WTC11 (cell line): ENCODE measurements around the gene ADAM22. TPM values are rescaled to one million over a fixed set of nuclear protein-coding genes. Genes with fewer than 3 reads are reported as not detected.

Experiments
- ATAC-seq: fragments of 200-7000 bp; cut with Tn5 transposase; 2 replicates; pipeline ENCODE4 v1.10.0; 2021; ENCODE audit warnings: mild to moderate bottlenecking, moderate library complexity
- CTCF ChIA-PET: fragments of 300-600 bp; sonication (Branson Sonifier 250); formaldehyde crosslinking; loops from one replicate; lab custom pipeline; 2021; ENCODE audit warnings: antibody characterized with exemption; lab: Charles Lee
- POLR2A ChIA-PET: fragments of 350-600 bp; sonication (Branson Sonifier 250); formaldehyde crosslinking; loops from one replicate; lab custom pipeline; 2021; ENCODE audit warnings: antibody characterized with exemption; lab: Charles Lee
- DNase-seq: peaks from one replicate; pipeline ENCODE4 v3.0.0; 2021; ENCODE audit warnings: low spot score
- H3K27ac Mint-ChIP-seq: 2 replicates; pipeline ENCODE4 v1.8.0; 2021; ENCODE audit warnings: mixed read lengths
- H3K27me3 Mint-ChIP-seq: 2 replicates; pipeline ENCODE4 v1.8.0; 2021; ENCODE audit warnings: low read depth, mild to moderate bottlenecking, moderate library complexity, mixed read lengths
- H3K36me3 Mint-ChIP-seq: 2 replicates; pipeline ENCODE4 v1.8.0; 2021; ENCODE audit warnings: mixed read lengths
- H3K4me1 Mint-ChIP-seq: 2 replicates; pipeline ENCODE4 v1.8.0; 2022; ENCODE audit warnings: mixed read lengths
- H3K4me3 Mint-ChIP-seq: 2 replicates; pipeline ENCODE4 v1.8.0; 2021; ENCODE audit warnings: mild to moderate bottlenecking, moderate library complexity, mixed read lengths
- H3K9me3 Mint-ChIP-seq: 2 replicates; pipeline ENCODE4 v1.8.0; 2021; ENCODE audit warnings: mixed read lengths
- CDX4 ChIP-seq: fragments of 250-450 bp; sonication (Bioruptor Pico); IDR thresholded peaks from 2 replicates; pipeline ENCODE4 v1.9.0; 2021; ENCODE audit warnings: moderate library complexity, mild to moderate bottlenecking, inconsistent platforms, borderline replicate concordance
- FOXJ3 ChIP-seq: sonication (generic); formaldehyde crosslinking; IDR thresholded peaks from 2 replicates; pipeline ENCODE4 v1.9.0; 2021; ENCODE audit warnings: missing genetic modification reagents, mild to moderate bottlenecking, borderline replicate concordance
- FOXK1 ChIP-seq: sonication (generic); formaldehyde crosslinking; IDR thresholded peaks from 2 replicates; pipeline ENCODE4 v1.8.0; 2022; ENCODE audit warnings: mild to moderate bottlenecking, moderate library complexity, missing genetic modification reagents
- GABPB1 ChIP-seq: sonication (generic); formaldehyde crosslinking; IDR thresholded peaks from 2 replicates; pipeline ENCODE4 v1.8.1; 2023; ENCODE audit warnings: mild to moderate bottlenecking, missing genetic modification reagents
- HMGXB4 ChIP-seq: sonication (generic); formaldehyde crosslinking; IDR thresholded peaks from 2 replicates; pipeline ENCODE4 v1.8.1; 2023; ENCODE audit warnings: mild to moderate bottlenecking, moderate library complexity, missing genetic modification reagents
- MAX ChIP-seq: sonication (generic); formaldehyde crosslinking; IDR thresholded peaks from 2 replicates; pipeline ENCODE4 v1.8.0; 2022; ENCODE audit warnings: mild to moderate bottlenecking, missing genetic modification reagents
- NFE2L1 ChIP-seq: sonication (generic); formaldehyde crosslinking; IDR thresholded peaks from 2 replicates; pipeline ENCODE4 v1.8.1; 2023; ENCODE audit warnings: missing genetic modification reagents
- NR1H2 ChIP-seq: sonication (generic); formaldehyde crosslinking; IDR thresholded peaks from 2 replicates; pipeline ENCODE4 v1.9.0; 2021; ENCODE audit warnings: mild to moderate bottlenecking, moderate library complexity, missing genetic modification reagents
- SMAD4 ChIP-seq: sonication (generic); formaldehyde crosslinking; IDR thresholded peaks from 2 replicates; pipeline ENCODE4 v1.8.0; 2022; ENCODE audit warnings: mild to moderate bottlenecking, missing genetic modification reagents
- SP1 ChIP-seq: sonication (generic); formaldehyde crosslinking; conservative IDR thresholded peaks from 2 replicates; pipeline ENCODE4 v1.8.1; 2022; ENCODE audit warnings: missing genetic modification reagents
- USF2 ChIP-seq: sonication (generic); formaldehyde crosslinking; IDR thresholded peaks from 2 replicates; pipeline ENCODE4 v1.8.1; 2023; ENCODE audit warnings: mild to moderate bottlenecking, missing genetic modification reagents, moderate library complexity
- total RNA-seq: library from RNA; stranded (reverse); gene quantifications from 3 replicates; pipeline ENCODE4 v1.2.3, GENCODE V29; 2021
- TF ChIP-seq, protein P1 (sequence below): sonication (generic); formaldehyde crosslinking; IDR thresholded peaks from 2 replicates; pipeline ENCODE4 v1.8.1; 2023; ENCODE audit warnings: mild to moderate bottlenecking, missing genetic modification reagents, moderate library complexity
- TF ChIP-seq, protein P2 (sequence below): sonication (generic); formaldehyde crosslinking; IDR thresholded peaks from 2 replicates; pipeline ENCODE4 v1.8.1; 2023; ENCODE audit warnings: mild to moderate bottlenecking, missing genetic modification reagents, borderline replicate concordance
- TF ChIP-seq, protein P3 (sequence below): sonication (generic); formaldehyde crosslinking; IDR thresholded peaks from 2 replicates; pipeline ENCODE4 v1.8.0; 2023; ENCODE audit warnings: mild to moderate bottlenecking, missing genetic modification reagents
- TF ChIP-seq, protein P4 (sequence below): sonication (generic); formaldehyde crosslinking; IDR thresholded peaks from 2 replicates; pipeline ENCODE4 v1.8.1; 2022; ENCODE audit warnings: missing genetic modification reagents, borderline replicate concordance

The ADAM22 gene
- total RNA-seq, 1 experiment from 2014 or later: 12.4 TPM

DNA sequence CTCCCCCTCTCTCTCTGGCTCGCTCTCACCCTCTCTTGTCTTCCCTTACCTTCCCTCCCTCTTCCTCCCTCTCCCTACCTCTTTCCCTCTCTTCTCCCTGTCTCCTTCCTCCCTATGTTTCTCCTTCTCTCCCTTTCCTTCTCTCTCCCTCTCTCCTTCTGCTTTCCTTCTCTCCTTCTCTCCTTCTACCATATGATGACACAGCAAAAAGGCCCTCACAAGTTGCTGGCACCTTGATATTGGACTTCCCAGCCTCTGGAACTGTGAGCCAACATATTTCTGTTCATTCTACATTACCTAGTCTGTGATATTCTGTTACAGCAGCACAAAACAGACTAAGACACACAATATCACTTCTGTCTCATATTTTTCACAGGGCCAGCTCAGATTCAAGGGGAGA, 135.0 kb downstream of the ADAM22 start:
- CTCF ChIA-PET: no interaction called here

More for the DNA sequence above, 135.0 kb downstream of the ADAM22 start:
- no peaks in the 10 kb centered on the region for H3K27me3 Mint-ChIP-seq
- DNase-seq (no peak), ATAC-seq (no peak)
- peaks cover 16% of the 10 kb centered on the region for H3K4me1 Mint-ChIP-seq
- H3K9me3 Mint-ChIP-seq: no peaks in the 10 kb centered on the region
- no peak overlapping the region for H3K4me3 Mint-ChIP-seq
- POLR2A ChIA-PET: no interaction called here
- no peak for TF ChIP-seq FOXK1 (CRISPR knock-in tag)
- no peak for TF ChIP-seq GABPB1 (CRISPR knock-in tag)
- TF ChIP-seq, protein P1, sequence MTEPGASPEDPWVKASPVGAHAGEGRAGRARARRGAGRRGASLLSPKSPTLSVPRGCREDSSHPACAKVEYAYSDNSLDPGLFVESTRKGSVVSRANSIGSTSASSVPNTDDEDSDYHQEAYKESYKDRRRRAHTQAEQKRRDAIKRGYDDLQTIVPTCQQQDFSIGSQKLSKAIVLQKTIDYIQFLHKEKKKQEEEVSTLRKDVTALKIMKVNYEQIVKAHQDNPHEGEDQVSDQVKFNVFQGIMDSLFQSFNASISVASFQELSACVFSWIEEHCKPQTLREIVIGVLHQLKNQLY (CRISPR knock-in tag): no peak
- TF ChIP-seq, protein P2, sequence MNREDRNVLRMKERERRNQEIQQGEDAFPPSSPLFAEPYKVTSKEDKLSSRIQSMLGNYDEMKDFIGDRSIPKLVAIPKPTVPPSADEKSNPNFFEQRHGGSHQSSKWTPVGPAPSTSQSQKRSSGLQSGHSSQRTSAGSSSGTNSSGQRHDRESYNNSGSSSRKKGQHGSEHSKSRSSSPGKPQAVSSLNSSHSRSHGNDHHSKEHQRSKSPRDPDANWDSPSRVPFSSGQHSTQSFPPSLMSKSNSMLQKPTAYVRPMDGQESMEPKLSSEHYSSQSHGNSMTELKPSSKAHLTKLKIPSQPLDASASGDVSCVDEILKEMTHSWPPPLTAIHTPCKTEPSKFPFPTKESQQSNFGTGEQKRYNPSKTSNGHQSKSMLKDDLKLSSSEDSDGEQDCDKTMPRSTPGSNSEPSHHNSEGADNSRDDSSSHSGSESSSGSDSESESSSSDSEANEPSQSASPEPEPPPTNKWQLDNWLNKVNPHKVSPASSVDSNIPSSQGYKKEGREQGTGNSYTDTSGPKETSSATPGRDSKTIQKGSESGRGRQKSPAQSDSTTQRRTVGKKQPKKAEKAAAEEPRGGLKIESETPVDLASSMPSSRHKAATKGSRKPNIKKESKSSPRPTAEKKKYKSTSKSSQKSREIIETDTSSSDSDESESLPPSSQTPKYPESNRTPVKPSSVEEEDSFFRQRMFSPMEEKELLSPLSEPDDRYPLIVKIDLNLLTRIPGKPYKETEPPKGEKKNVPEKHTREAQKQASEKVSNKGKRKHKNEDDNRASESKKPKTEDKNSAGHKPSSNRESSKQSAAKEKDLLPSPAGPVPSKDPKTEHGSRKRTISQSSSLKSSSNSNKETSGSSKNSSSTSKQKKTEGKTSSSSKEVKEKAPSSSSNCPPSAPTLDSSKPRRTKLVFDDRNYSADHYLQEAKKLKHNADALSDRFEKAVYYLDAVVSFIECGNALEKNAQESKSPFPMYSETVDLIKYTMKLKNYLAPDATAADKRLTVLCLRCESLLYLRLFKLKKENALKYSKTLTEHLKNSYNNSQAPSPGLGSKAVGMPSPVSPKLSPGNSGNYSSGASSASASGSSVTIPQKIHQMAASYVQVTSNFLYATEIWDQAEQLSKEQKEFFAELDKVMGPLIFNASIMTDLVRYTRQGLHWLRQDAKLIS (CRISPR knock-in tag): no peak
- no peak for TF ChIP-seq HMGXB4 (CRISPR knock-in tag)
- no peak for TF ChIP-seq NFE2L1 (CRISPR knock-in tag)
- TF ChIP-seq MAX: no peak
- TF ChIP-seq FOXJ3: no peak
- TF ChIP-seq, protein P3, sequence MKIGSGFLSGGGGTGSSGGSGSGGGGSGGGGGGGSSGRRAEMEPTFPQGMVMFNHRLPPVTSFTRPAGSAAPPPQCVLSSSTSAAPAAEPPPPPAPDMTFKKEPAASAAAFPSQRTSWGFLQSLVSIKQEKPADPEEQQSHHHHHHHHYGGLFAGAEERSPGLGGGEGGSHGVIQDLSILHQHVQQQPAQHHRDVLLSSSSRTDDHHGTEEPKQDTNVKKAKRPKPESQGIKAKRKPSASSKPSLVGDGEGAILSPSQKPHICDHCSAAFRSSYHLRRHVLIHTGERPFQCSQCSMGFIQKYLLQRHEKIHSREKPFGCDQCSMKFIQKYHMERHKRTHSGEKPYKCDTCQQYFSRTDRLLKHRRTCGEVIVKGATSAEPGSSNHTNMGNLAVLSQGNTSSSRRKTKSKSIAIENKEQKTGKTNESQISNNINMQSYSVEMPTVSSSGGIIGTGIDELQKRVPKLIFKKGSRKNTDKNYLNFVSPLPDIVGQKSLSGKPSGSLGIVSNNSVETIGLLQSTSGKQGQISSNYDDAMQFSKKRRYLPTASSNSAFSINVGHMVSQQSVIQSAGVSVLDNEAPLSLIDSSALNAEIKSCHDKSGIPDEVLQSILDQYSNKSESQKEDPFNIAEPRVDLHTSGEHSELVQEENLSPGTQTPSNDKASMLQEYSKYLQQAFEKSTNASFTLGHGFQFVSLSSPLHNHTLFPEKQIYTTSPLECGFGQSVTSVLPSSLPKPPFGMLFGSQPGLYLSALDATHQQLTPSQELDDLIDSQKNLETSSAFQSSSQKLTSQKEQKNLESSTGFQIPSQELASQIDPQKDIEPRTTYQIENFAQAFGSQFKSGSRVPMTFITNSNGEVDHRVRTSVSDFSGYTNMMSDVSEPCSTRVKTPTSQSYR (CRISPR knock-in tag): no peak
- TF ChIP-seq NR1H2: no peak
- no peak for TF ChIP-seq SP1 (CRISPR knock-in tag)
- no peak for TF ChIP-seq CDX4 (CRISPR knock-in tag)
- no peak for TF ChIP-seq SMAD4 (CRISPR knock-in tag)
- TF ChIP-seq USF2 (CRISPR knock-in tag): no peak
- TF ChIP-seq, protein P4, sequence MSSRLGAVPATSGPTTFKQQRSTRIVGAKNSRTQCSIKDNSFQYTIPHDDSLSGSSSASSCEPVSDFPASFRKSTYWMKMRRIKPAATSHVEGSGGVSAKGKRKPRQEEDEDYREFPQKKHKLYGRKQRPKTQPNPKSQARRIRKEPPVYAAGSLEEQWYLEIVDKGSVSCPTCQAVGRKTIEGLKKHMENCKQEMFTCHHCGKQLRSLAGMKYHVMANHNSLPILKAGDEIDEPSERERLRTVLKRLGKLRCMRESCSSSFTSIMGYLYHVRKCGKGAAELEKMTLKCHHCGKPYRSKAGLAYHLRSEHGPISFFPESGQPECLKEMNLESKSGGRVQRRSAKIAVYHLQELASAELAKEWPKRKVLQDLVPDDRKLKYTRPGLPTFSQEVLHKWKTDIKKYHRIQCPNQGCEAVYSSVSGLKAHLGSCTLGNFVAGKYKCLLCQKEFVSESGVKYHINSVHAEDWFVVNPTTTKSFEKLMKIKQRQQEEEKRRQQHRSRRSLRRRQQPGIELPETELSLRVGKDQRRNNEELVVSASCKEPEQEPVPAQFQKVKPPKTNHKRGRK: no peak
- H3K27ac Mint-ChIP-seq: no peak overlapping the region
- H3K36me3 Mint-ChIP-seq: no peaks in the 10 kb centered on the region
